WI38 (cell line): ENCODE data around the gene TTPAL.

ENCODE experiments used
- H3K4me3 ChIP-seq: 2 replicates; pipeline ENCODE4 v1.5.1; 2011; ENCODE audit warnings: low read depth, mild to moderate bottlenecking, control low read depth, low read length
- TF ChIP-seq, protein P1 (sequence below): IDR thresholded peaks from 2 replicates; pipeline ENCODE4 v1.5.1; 2012; ENCODE audit warnings: low read depth, mild to moderate bottlenecking, control low read depth, low read length

Gene TTPAL

GRCh38 chr20:44454306-44454963 lies 21.2 kb upstream of the TTPAL start:
- TF ChIP-seq, protein P1, sequence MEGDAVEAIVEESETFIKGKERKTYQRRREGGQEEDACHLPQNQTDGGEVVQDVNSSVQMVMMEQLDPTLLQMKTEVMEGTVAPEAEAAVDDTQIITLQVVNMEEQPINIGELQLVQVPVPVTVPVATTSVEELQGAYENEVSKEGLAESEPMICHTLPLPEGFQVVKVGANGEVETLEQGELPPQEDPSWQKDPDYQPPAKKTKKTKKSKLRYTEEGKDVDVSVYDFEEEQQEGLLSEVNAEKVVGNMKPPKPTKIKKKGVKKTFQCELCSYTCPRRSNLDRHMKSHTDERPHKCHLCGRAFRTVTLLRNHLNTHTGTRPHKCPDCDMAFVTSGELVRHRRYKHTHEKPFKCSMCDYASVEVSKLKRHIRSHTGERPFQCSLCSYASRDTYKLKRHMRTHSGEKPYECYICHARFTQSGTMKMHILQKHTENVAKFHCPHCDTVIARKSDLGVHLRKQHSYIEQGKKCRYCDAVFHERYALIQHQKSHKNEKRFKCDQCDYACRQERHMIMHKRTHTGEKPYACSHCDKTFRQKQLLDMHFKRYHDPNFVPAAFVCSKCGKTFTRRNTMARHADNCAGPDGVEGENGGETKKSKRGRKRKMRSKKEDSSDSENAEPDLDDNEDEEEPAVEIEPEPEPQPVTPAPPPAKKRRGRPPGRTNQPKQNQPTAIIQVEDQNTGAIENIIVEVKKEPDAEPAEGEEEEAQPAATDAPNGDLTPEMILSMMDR = no peak
- no peak overlapping the region for H3K4me3 ChIP-seq

GRCh38 chr20:44455126-44455525 lies 20.5 kb upstream of the TTPAL start:
- TF ChIP-seq, protein P1 = no peak

GRCh38 chr20:44456611-44457010 lies 19.1 kb upstream of the TTPAL start:
- H3K4me3 ChIP-seq = no peak overlapping the region
- TF ChIP-seq, protein P1 = no peak

More at GRCh38 chr20:44455126-44455525, 20.5 kb upstream of the TTPAL start:
- H3K4me3 ChIP-seq = no peak overlapping the region

DNA sequence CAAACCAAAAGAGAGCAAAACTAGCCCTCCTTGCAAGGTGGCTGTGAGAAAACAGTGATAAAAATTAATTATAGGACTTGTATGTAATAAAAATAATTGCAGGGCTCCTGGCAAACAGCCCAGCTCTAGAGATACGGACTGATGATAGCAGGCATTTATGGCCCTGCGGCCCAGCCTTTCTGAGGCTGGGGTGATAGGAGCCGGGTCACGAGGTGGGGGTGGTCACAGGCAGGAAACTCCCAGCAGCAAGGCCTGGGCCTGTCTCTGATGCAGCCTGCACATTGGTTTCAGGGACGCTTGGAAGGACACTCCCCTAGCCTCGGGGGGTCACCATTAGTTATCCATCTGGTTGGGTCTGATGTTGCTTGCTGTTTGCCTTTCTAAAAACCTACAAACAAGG lies 18.7 kb upstream of the TTPAL start:
- H3K4me3 ChIP-seq = no peak overlapping the region
- TF ChIP-seq, protein P1 = no peak

- TF ChIP-seq, protein P1 = no peak
- H3K4me3 ChIP-seq = no peak overlapping the region
Measured at GRCh38 chr20:44459271-44459670, 16.4 kb upstream of the TTPAL start.

- TF ChIP-seq, protein P1 = no peak
- no peak overlapping the region for H3K4me3 ChIP-seq
Measured at GRCh38 chr20:44460795-44461141, 14.9 kb upstream of the TTPAL start.

- TF ChIP-seq, protein P1 = no peak
- no peak overlapping the region for H3K4me3 ChIP-seq
Measured at GRCh38 chr20:44461142-44461802, 14.4 kb upstream of the TTPAL start.
